ENCODE data around the gene TBKBP1. TPM values are rescaled to one million over a fixed set of nuclear protein-coding genes. Genes with fewer than 3 reads are reported as not detected.
"Not testable (repeated sequence)": the region's sequence is repeated elsewhere in the genome, so short reads cannot be mapped to it uniquely, and the experiment has no call there.

TBKBP1 gene
- total RNA-seq, 2 donors from 2014 or later, result 10.7 to 13.8 TPM

DNA sequence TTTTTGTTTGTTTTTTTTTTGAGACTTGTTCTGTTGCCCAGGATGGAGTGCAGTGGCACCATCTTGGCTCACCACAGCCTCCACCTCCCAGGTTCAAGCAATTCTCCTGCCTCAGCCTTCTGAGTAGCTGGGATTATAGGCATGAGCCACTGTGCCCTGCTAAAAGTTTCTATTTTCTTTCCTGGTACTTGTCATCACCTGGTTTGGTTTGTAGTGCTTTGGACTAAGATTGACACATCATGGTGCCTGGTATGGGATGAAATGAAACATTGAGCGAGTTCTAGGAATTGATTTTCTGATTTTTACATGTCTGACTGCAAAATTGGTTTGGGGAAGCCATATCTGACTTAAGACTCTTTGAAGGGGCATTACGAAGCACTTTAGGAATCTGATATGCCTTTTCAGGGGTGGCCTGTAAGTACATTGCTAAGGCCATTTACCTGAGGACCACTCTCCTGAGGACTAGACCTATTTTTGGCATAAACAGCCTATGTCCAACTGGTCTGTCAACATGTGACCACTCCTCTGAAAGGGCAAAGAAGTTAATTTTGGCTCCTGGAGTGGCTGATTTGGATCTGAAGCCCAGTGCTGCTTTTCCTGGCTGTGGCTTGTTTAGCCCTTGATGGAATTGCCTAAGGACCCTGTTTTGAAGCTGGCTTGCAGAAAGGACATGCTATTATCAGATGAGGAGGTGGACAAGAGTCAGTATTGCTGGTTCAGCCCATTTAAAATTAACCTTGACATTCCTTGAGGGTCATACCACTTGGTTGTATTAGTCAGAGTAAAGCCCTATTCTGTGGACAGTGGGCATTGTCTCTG lies 18.4 kb upstream of the TBKBP1 start:
- intact Hi-C loops (cut with DNase I), result no loop called here
- DNase-seq (ENCODE audit: low spot score), result no peak

DNA sequence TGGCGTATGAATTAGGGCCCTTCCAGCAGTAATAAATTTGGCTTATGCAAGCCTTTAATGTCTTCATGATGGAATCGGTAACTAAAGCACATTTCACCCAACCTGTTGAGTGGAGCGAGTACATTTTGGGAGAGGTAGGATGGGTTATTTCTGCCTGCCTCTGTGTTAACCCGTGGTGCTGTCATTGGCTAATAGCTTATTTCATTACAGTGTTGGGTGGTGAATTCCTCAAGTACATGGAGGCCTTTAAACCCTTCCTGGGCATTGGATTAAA lies 17.8 kb upstream of the TBKBP1 start:
- intact Hi-C loops (cut with DNase I), result no loop called here
- DNase-seq (ENCODE audit: low spot score), result no peak

DNA sequence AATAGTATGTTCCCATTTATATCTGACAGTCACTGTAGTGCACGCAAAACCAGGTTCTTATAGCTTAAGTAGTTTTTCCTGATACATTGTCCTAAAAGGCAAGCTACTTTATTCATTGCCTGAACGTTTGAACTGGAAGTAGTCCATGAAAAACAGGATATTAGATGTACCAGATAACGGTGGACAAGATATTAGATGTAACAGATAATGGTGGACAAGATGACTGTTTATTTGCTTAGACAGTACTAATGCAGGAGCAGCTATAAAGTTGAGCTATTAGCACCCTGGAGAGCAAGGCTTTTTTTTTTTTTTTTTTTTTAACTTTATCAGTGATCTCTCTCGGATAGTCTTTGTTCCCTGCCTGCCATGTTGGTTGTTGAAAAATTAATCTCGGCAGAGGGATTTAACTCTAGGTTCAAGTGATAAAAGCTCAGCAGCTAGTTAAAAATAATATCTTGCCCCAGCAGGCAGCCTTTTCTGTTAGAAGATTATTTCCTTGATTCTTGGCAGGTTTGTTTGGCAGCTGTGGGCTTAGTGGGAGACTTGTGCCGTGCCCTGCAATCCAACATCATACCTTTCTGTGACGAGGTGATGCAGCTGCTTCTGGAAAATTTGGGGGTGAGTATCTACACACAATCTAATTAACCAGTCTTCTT lies 17.3 kb upstream of the TBKBP1 start:
- intact Hi-C loops (cut with DNase I), result no loop called here
- no peak for DNase-seq (ENCODE audit: low spot score)

DNA sequence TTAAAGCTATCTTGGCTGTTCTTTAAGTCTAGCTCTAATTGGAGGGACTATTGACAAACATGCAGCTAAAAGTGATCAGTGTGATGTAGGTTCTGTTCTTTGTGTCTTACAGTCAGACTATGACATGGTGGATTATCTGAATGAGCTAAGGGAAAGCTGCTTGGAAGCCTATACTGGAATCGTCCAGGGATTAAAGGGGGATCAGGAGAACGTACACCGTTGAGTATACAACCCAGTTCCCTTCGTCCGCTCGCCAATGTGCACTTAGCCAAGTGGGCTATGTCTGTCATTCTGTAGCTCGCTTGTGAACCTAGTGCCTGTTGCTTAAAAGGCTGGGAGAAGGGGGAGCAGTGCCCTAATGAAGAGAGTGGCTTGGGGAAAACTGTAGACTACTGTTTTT lies 15.8 kb upstream of the TBKBP1 start:
- intact Hi-C loops (cut with DNase I), result no loop called here
- DNase-seq (ENCODE audit: low spot score), result no peak

DNA sequence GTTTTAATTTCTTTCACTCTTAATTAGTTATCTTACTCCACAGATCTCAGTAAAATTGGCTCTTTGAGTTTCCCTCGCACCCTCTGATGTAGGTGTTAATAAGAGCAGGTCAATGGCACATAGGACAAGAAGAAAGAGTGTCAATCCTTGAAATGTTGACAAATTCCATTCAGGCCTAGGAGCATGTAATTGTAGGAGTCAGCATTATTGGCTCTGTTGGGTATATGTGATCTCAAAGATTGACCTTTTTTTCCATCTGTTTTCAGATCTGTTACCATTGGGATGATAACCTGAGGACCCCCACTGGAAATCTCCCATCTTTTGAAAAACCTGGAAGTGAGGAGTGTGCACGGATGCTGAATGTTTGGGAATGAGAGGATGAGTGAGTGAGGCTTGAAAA lies 11.8 kb upstream of the TBKBP1 start:
- intact Hi-C loops (cut with DNase I), result no loop called here
- DNase-seq (ENCODE audit: low spot score), result no peak

DNA sequence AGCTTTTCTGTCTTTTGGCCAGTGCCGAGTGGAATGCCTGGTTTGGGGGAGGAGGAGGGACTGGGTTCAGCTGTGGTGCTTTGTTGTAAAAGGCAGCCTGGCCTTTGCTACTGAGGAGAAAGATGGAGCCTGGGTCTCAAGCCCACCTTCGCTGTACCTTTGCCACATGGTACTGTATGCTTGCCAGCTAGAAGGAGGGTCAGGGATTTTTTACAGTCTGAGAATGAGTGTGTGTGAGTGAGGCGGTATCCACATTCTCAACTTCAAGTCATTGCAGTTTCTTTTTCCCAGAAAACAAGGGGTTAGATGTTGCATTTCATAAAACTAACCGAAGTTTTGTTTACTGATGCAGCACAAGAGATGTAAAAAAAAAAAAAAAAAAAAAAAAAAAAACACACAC lies 11.2 kb upstream of the TBKBP1 start:
- DNase-seq (ENCODE audit: low spot score); intact Hi-C loops (cut with DNase I): not testable (repeated sequence)

DNA sequence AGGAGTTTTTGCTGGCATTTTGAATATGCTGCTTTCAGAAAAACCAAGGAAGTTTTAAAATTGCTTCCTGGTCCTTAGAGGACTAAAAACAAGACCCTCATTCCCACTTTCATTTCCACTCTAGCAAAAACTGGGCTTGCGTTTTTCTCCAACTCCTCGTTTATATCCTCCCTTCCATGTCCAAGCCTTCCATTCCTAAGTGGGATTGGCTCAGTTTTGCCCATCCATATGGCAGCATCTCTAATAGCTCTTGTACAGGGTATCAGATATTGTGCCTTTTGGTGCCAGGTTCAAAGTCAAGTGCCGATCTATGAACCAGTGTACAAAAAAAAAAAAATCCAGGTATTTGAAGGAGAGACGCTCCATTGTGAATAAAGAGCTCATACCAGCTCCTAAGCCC lies 9.9 kb upstream of the TBKBP1 start:
- DNase-seq (ENCODE audit: low spot score), result no peak
- intact Hi-C loops (cut with DNase I), result no loop called here

DNA sequence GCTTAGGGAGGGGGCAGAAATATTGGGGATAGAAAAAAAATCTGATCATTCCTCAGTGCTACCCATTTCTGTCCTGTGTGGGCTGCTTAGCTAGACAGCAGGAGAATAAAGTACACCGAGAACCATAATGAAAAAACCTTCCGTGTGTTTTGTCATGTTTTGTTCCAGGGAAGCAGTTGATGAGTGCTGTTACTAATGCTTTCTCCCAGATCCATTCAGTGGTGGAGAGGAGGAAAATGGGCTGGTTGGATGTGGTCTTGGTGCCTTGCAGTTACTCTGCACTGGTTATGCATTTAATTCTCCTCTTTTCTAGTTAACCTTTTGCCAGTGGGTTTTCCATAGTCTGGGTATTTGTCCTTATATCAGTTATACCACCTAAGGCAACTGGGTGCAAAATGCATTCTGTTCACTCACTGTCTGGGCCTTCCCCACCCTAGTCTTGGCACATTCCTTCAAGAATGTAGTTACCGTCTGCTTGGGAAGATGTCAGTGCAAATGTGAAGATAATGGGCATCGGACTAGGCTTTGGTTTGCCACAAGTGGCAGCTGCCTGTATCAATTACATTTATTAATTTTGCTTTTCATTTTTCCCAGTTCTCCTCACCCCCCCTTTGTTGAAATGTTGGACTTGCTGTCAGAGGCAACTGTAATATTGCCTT lies 9.3 kb upstream of the TBKBP1 start:
- no peak for DNase-seq (ENCODE audit: low spot score)
- intact Hi-C loops (cut with DNase I), result no loop called here

DNA sequence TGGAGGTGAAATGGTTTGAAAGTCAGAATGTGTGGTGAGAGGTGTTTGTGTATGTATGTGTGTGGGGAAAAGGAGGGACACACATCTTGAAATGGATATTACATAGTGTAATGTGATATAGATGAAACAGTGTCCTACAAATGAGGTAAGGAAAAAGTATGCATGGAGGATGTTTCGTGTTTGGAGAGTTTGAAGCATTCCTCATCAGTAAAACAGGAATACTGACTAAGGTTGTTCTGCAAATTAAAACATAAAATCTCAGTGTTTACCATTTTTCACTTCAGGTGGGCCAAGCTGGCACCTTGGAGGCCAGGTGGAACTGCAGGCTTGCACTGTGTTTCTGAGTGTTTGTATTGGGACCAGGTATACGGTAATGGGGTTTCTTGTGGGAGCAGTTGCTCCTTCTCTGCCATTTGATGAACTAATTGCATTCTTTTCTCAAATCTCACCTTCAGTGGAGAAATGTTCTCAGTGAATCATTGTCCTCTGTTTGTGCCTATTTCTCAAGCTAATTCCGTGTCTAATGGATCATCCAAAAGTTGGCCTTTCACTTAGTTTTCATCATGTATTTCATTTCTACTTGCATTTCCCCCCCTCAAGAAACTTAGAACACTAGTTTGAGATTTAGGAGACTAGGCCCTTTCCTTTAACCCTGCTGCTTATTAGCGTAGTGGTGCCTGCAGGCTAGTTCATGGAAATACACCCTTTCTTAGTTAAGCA lies 8.2 kb upstream of the TBKBP1 start:
- no peak for DNase-seq (ENCODE audit: low spot score)
- intact Hi-C loops (cut with DNase I), result no loop called here

DNA sequence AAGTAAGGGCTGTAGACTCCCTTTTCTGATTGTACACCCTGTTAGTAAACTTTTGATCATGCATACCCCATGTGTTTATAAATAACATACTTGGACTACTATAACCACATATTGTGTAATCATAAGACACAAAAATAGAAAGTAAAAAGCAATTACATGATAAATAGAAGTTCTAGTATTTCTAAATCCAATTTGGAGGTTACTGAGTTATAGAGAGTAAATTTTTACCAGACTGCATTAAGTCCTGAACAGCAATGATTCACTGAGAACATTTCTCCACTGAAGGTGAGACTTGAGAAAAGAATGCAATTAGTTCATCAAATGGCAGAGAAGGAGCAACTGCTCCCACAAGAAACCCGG lies 7.7 kb upstream of the TBKBP1 start:
- intact Hi-C loops (cut with DNase I), result no loop called here
- no peak for DNase-seq (ENCODE audit: low spot score)

DNA sequence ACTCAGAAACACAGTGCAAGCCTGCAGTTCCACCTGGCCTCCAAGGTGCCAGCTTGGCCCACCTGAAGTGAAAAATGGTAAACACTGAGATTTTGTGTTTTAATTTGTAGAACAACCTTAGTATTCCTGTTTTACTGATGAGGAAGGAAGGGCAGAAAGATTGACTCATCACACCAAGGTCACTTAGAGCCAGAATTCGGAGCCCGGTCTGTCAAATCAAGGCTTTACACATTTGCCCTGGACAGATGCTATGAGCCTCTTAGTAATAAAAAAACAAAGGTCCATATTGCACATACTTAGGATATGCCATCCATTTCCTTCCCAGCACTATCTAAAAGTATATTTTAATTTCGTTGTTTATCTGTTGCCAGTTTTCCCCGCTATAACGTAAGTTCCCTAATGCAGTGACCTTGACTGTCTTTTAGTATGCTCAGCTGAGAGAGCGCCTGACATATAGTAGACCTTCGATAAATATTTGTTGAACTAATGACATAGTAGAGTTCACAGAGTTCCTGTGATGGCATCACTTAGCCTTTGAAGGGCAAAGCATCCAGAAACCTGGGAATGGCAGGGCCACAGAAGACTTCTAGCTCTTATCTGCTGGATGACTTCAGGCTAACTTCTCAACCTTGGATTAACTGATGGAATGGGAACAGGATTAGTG lies 7.2 kb upstream of the TBKBP1 start:
- no peak for DNase-seq (ENCODE audit: low spot score)
- intact Hi-C loops (cut with DNase I), result no loop called here

DNA sequence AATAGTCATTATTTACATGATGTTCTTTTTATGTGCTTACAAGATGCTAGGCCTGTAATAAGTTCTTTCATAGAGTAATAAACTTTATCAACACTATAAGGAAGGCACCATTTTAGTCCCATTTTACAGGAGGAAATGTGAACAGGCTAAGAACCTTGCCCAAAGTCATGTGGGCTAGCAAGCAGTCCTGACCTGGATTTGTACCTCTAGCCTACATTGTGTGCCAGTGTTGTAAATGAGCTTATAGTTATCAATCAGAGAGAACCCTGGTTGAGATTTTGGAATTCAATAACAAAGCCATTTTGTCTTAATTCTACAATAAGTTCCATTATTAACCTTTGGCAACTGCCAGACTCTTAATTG lies 6.7 kb upstream of the TBKBP1 start:
- intact Hi-C loops (cut with DNase I), result no loop called here
- DNase-seq (ENCODE audit: low spot score), result no peak

DNA sequence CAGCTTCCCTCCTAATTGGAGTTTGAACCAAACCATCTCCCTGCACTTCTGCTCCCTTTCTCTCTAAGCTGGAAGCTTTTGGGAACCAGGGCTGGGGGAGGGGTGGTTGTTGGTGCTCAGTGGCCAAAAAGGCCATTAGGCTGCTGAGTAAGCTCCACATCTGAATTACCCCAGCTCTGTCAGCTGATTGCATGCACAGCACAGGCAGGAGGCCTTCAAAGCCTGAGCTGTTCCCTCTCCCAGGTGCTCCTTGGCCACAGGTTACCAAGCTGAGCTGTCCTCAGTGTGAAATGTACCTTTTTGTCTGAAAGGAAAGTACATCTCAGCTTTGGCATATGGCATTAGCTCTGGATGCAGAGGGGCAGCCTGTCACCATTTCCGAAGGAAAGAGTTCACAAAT lies 6.2 kb upstream of the TBKBP1 start:
- no peak for DNase-seq (ENCODE audit: low spot score)
- intact Hi-C loops (cut with DNase I), result no loop called here

DNA sequence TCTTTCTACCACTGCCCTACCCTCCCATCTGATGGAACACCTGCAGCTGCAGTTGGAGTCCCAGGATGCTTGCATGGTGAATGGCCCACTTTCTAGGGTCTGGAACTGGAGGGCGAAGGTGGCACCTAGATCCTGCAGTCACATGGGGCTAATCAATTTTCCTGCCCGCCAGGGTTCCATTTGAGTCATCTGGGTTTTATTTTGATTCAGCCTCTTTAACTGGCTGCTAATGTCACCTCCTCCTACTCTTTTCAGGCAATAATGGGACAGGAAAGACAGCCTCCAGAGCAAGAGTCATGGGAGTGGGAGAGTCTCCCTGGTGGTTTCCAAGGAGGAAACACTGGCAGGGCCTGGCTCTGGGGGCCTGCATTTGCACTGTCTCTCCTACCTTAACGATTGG lies 3.8 kb upstream of the TBKBP1 start:
- intact Hi-C loops (cut with DNase I), result no loop called here
- DNase-seq (ENCODE audit: low spot score), result no peak

DNA sequence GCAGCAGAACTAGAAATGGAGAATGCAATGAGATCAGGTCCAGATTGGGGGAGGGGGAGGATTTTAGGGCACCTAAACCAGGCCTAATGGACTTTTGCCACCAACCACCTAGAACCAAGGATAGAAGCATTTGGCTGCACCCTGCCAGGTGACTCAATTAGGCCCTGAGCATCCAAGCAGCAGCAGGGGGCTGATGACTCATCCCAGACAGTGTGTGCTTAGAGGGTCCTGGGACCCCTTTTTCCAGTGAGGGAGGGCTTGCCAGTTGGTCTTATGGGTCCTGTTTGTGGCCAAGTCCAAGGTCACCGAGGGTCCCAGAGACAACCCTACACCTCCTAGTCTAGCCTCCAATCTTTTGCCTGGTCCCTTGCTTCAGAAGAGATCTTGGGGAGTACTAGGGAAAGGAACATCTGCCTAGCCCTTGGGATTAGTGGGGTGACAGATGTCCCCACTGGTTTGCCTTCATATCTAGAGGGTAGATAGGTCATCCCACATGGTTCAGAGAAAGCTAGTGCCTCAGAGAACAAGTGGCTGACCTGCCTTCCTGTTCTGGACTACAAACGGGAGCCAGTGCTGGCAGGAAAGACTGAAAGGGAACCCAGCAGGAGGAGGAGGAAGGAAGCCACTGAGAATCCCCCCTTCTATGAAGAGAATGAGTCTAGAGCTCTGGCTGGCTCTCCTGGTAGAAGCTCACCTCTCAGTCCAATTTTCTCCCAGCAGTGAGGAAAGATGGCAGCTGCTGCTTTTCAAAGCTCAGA lies 1.6 kb upstream of the TBKBP1 start:
- intact Hi-C loops (cut with DNase I), result no loop called here
- no peak for DNase-seq (ENCODE audit: low spot score)

DNA sequence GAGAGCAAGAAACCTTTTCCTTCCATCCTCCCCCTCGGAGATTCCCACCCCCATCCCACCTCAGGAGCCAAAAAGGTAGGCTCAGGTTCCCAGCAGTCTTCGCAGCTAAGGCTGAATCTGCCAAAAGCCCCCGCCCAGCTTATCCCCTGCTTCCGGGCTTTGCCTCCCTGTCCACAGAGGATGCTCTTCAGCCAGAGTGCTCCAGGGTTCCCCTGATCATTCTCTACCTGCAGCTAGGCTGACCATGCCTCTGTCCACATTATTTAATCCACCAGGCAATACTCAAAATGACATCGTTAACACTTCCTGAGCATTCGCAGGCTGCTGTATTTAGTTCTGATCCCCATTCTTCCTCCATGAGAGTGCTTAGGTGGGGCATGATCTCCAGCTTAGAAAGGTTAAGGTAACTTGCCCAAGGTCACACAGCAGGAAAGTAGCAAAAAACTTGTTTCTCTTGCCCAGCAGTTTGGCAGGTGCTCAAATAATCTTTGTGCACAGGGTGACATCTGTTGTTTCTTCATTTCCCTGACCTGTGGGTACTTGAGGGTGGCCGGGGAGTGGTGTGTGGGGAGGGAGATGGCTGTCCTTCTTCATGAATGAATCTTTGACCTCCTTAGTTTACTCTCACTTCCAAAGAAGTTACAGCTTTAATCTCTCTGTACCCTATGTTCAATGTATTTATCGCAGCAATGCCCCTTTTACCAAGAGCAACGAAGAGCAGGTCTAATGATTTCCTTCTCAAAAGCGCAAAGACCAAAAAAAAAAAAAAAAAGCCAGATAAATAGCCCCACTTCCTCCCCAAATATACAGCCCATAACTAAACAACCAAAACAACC lies 848 bp upstream of the TBKBP1 start:
- intact Hi-C loops (cut with DNase I), result no loop called here
- DNase-seq (ENCODE audit: low spot score), result no peak

DNA sequence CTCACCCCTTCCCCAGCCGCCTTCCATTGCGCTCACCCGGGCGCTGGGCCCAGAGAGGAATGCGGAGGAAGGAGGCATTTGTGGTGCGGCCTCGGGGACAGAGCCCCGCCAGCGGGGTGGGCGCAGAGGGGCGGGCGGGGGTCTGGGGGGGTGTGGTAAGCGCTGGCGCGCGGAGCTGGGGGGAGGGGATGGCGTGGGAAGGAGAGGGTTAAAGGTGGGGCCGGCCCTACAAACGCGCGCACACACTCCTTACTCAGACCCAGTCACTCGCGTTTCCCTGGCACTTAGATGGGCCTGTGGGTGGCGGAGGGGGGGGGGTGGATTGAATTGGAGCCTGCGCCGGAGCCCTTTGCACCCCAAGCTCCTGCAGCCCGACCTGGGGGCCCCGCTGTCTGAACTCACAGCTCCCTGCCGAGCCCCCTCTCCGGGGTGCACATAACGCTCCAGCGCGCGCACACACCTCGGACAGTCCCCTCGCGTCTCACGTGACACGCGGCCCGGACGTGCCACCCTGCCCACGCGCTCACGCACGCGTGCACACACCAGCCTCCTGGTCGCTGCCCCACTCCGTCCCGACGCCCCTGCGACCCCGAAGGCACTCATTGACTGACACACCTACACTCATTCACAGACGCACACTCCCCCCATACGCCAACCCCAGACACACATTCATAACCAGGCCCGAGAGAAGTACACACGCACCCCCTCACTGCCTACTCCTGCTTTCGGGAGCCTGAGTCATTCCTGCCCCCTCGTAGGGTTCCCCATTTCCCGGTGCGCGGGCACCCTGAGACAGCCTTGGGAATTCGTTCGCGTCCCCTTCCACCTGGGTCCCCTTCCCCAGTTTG lies 844 bp downstream of the TBKBP1 start:
- DNase-seq (ENCODE audit: low spot score), result peak; percentile 93
- intact Hi-C loops (cut with DNase I), result loop anchor here in 1 of 2 donors (5.0 kb wide), 1 partner anchor 117 kb away; no protein-coding TSS in a partner anchor

All from posterior vena cava (tissue), 2 donors.